Tibial nerve (tissue), 4 donors: ENCODE results near the gene BEAN1. TPM values are rescaled to one million over a fixed set of nuclear protein-coding genes. Genes with fewer than 3 reads are reported as not detected.

ENCODE experiments used
- DNase-seq, 2 donors: peaks; one replicate each; pipeline ENCODE4 v3.0.0-alpha.2; 2019; ENCODE audit warnings: low spot score in 2 of 2
- H3K27ac ChIP-seq, 4 donors: fragments of 200-600 bp; sonication (generic) in 3 of 4; one replicate each; pipeline ENCODE4 v1.5.1; 2017 to 2019; ENCODE audit warnings: mild to moderate bottlenecking in 1 of 4
- H3K27me3 ChIP-seq, 2 donors: fragments of 200-600 bp; sonication (generic) in 1 of 2; one replicate each; pipeline versions ENCODE4 v1.5.1 to v1.6.0; 2017 to 2019
- H3K36me3 ChIP-seq, 3 donors: fragments of 200-600 bp; sonication (generic); one replicate each; pipeline ENCODE4 v1.5.1; 2018 to 2019
- H3K4me1 ChIP-seq, 4 donors: fragments of 200-600 bp; sonication (generic) in 3 of 4; one replicate each; pipeline ENCODE4 v1.5.1; 2017 to 2019
- H3K4me3 ChIP-seq, 4 donors: fragments of 200-600 bp; sonication (generic) in 3 of 4; one replicate each; pipeline ENCODE4 v1.5.1; 2017 to 2019; ENCODE audit warnings: mild to moderate bottlenecking in 1 of 4, moderate library complexity in 1 of 4
- H3K9me3 ChIP-seq, 4 donors: fragments of 200-600 bp; sonication (generic) in 3 of 4; one replicate each; pipeline ENCODE4 v1.5.1; 2017 to 2019
- EP300 ChIP-seq, 2 donors: sonication (generic); formaldehyde crosslinking; IDR thresholded peaks; one replicate each; pipeline ENCODE4 v1.6.1; 2017; ENCODE audit warnings: antibody characterized with exemption in 2 of 2, mild to moderate bottlenecking in 1 of 2
- POLR2A ChIP-seq, 2 donors: fragments of 450-650 bp; IDR thresholded peaks; one replicate each; pipeline ENCODE4 v1.6.1; 2017; ENCODE audit warnings: antibody characterized with exemption in 2 of 2, mild to moderate bottlenecking in 2 of 2, moderate library complexity in 2 of 2
- WGBS, 2 donors: methylation state at CpG; one replicate each; pipeline ENCODE4 v1.1.5; 2018; 5-methylcytosine and 5-hydroxymethylcytosine counted together
- total RNA-seq, 4 donors: library from RNA; depleted of rRNA; stranded (reverse); fragments of >200 nt; gene quantifications; one replicate each; pipeline ENCODE4 v1.1.0, GENCODE V29; 2016
- TF ChIP-seq, protein P1 (sequence below), 5 experiments: fragments of 200-600 bp in 3 of 5; fragments of 450-650 bp in 2 of 5; sonication (generic) in 3 of 5; IDR thresholded peaks; one replicate each; pipeline ENCODE4 v1.5.1; 2016 to 2019; ENCODE audit warnings: antibody characterized with exemption in 5 of 5, mild to moderate bottlenecking in 3 of 5, moderate library complexity in 2 of 5

BEAN1 gene
- total RNA-seq, 4 donors from 2014 or later = 0.21 to 1.4 (median 0.30) TPM; not detected in 1

DNA sequence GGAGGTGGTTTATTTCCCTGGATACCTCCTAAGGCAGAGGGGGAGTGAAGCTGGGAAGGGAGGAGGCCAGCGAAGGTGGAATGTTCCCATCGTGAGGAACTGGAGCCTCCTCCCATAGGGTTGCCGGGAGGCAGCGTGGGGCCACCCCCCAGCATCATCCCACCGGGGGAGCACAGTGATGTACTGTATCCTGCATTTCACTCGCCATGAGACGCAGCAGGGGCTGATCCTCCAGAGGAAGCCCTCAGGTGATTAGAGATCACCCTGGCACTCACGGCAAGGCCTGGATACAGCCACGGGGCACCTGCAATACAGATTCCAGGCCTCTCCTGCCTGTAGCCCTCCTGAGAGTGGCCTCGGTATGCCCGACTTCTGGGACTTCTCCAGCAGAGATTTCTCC is 25.5 kb upstream of the BEAN1 start:
- Histone ChIP-seq H3K4me1 (peaks cover 0 to 19% (median under 1%) of the 10 kb centered on the region in 4 donors), H3K36me3 (peaks cover 0 to 28% (median 0%) of the 10 kb centered on the region in 3 donors), H3K4me3 (no peak overlapping the region), H3K9me3 (peaks cover 0 to 3% (median 0%) of the 10 kb centered on the region in 4 donors), H3K27ac (peak overlapping the region in 1 of 4 donors; percentile 9), H3K27me3 (no peaks in the 10 kb centered on the region)
- TF ChIP-seq POLR2A (IDR thresholded peaks at IDR 0.05) (no peak), EP300 (IDR thresholded peaks at IDR 0.05) (no peak)
- TF ChIP-seq, protein P1, sequence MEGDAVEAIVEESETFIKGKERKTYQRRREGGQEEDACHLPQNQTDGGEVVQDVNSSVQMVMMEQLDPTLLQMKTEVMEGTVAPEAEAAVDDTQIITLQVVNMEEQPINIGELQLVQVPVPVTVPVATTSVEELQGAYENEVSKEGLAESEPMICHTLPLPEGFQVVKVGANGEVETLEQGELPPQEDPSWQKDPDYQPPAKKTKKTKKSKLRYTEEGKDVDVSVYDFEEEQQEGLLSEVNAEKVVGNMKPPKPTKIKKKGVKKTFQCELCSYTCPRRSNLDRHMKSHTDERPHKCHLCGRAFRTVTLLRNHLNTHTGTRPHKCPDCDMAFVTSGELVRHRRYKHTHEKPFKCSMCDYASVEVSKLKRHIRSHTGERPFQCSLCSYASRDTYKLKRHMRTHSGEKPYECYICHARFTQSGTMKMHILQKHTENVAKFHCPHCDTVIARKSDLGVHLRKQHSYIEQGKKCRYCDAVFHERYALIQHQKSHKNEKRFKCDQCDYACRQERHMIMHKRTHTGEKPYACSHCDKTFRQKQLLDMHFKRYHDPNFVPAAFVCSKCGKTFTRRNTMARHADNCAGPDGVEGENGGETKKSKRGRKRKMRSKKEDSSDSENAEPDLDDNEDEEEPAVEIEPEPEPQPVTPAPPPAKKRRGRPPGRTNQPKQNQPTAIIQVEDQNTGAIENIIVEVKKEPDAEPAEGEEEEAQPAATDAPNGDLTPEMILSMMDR (IDR thresholded peaks at IDR 0.05) = no peak
- no peak for DNase-seq
- WGBS, 2 donors = 78 to 79% methylated on average over 11 of the region's 11 CpGs

DNA sequence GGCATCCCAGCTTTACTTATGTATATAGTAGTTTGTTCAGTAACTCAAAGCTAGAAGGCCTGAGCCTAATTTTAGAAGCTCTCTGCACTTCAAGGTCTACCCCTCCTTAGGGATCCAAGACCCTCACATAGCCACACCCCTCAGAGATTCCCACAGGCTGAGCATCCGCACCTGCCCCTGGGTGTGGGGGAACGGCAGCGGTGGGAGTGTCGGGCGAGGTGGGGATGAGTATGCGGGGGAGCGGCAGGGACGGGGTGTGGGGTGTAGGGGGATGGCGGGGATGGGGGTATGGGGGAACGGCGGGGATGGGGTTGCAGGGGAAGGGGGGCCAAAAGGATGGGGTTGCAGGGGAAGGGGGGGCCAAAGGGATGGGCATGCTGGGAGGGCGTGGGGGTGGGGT is 24.9 kb upstream of the BEAN1 start:
- Histone ChIP-seq H3K4me3 (no peak overlapping the region), H3K27ac (no peak overlapping the region), H3K36me3 (peaks cover 0 to 28% (median 0%) of the 10 kb centered on the region in 3 donors), H3K4me1 (peaks cover 0 to 25% (median 3%) of the 10 kb centered on the region in 4 donors), H3K27me3 (no peaks in the 10 kb centered on the region), H3K9me3 (peaks cover 0 to 3% (median 0%) of the 10 kb centered on the region in 4 donors)
- no peak for DNase-seq
- TF ChIP-seq, protein P1 (IDR thresholded peaks at IDR 0.05) = no peak
- no peak for TF ChIP-seq POLR2A (IDR thresholded peaks at IDR 0.05)
- WGBS, 2 donors = 61 to 64% methylated on average over 10 to 11 of the region's 12 CpGs

DNA sequence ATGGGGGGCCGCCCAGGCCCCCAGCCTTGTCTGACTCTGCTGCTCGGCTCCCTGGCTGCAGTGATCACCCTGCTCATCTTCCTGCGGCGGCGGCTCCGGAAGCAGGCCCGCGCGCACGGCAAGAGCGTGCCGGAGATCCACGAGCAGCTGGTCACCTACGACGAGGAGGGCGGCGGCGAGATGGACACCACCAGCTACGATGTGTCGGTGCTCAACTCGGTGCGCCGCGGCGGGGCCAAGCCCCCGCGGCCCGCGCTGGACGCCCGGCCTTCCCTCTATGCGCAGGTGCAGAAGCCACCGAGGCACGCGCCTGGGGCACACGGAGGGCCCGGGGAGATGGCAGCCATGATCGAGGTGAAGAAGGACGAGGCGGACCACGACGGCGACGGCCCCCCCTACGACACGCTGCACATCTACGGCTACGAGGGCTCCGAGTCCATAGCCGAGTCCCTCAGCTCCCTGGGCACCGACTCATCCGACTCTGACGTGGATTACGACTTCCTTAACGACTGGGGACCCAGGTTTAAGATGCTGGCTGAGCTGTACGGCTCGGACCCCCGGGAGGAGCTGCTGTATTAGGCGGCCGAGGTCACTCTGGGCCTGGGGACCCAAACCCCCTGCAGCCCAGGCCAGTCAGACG is 24.4 kb upstream of the BEAN1 start:
- 85 to 88% methylated on average over 17 to 58 of the region's 61 CpGs for WGBS, 2 donors
- peaks cover 0 to 30% (median 4%) of the 10 kb centered on the region in 4 donors for H3K4me1 ChIP-seq
- no peak overlapping the region for H3K4me3 ChIP-seq
- peaks cover 0 to 28% (median 0%) of the 10 kb centered on the region in 3 donors for H3K36me3 ChIP-seq
- TF ChIP-seq, protein P1 (IDR thresholded peaks at IDR 0.05) = no peak
- TF ChIP-seq EP300 (IDR thresholded peaks at IDR 0.05) = no peak
- TF ChIP-seq POLR2A (IDR thresholded peaks at IDR 0.05) = no peak
- no peak for DNase-seq
- peaks cover 0 to 3% (median 0%) of the 10 kb centered on the region in 4 donors for H3K9me3 ChIP-seq
- no peaks in the 10 kb centered on the region for H3K27me3 ChIP-seq
- H3K27ac ChIP-seq = no peak overlapping the region

DNA sequence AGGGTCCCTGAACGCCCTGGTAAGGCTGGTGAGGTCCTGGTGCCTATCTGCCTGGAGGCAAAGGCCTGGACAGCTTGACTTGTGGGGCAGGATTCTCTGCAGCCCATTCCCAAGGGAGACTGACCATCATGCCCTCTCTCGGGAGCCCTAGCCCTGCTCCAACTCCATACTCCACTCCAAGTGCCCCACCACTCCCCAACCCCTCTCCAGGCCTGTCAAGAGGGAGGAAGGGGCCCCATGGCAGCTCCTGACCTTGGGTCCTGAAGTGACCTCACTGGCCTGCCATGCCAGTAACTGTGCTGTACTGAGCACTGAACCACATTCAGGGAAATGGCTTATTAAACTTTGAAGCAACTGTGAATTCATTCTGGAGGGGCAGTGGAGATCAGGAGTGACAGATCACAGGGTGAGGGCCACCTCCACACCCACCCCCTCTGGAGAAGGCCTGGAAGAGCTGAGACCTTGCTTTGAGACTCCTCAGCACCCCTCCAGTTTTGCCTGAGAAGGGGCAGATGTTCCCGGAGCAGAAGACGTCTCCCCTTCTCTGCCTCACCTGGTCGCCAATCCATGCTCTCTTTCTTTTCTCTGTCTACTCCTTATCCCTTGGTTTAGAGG is 23.5 kb upstream of the BEAN1 start:
- TF ChIP-seq, protein P1 (IDR thresholded peaks at IDR 0.05) = no peak
- TF ChIP-seq POLR2A (IDR thresholded peaks at IDR 0.05) (no peak), EP300 (IDR thresholded peaks at IDR 0.05) (no peak)
- Histone ChIP-seq H3K27ac (no peak overlapping the region), H3K4me1 (peaks cover 0 to 40% (median 4%) of the 10 kb centered on the region in 4 donors), H3K9me3 (peaks cover 0 to 3% (median 0%) of the 10 kb centered on the region in 4 donors), H3K4me3 (no peak overlapping the region), H3K36me3 (peaks cover 0 to 25% (median 0%) of the 10 kb centered on the region in 3 donors), H3K27me3 (no peaks in the 10 kb centered on the region)
- WGBS, 2 donors = 83 to 84% methylated on average over 5 of the region's 5 CpGs
- DNase-seq = no peak
